HG02610 (cell line): Measurements from ENCODE around the gene ZNF629.

Source experiments
- ATAC-seq: cut with Tn5 transposase; IDR thresholded peaks from one replicate; pipeline ENCODE4 v1.9.1; 2021; ENCODE audit warnings: mild to moderate bottlenecking, moderate library complexity; ENCODE audit not compliant: unreplicated experiment

ZNF629 gene

GRCh38 chr16:30786115-30786935, 680 bp downstream of the ZNF629 start:
- no peak for ATAC-seq

GRCh38 chr16:30785126-30786106, 1.6 kb downstream of the ZNF629 start:
- ATAC-seq, result no peak

DNA sequence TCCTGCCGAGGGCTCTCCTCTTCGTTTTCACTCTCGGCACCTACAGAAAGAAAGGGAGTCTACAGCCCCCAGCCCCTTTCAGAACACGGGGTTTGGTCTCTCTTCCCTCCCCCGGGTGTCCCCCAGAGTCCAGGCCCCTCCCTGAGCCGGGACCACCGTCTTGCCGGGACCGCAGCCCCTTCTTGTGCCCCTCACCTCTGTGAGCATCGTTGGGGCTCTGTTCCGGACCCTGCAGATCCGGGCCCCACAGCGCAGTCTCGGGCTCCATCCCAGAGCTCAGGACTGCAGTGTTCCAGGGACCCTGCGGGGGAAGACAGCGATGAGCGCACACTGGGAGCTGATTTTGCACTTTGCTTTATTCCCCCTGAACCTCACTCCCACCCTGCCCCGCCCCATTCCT, 2.8 kb downstream of the ZNF629 start:
- ATAC-seq, result no peak

DNA sequence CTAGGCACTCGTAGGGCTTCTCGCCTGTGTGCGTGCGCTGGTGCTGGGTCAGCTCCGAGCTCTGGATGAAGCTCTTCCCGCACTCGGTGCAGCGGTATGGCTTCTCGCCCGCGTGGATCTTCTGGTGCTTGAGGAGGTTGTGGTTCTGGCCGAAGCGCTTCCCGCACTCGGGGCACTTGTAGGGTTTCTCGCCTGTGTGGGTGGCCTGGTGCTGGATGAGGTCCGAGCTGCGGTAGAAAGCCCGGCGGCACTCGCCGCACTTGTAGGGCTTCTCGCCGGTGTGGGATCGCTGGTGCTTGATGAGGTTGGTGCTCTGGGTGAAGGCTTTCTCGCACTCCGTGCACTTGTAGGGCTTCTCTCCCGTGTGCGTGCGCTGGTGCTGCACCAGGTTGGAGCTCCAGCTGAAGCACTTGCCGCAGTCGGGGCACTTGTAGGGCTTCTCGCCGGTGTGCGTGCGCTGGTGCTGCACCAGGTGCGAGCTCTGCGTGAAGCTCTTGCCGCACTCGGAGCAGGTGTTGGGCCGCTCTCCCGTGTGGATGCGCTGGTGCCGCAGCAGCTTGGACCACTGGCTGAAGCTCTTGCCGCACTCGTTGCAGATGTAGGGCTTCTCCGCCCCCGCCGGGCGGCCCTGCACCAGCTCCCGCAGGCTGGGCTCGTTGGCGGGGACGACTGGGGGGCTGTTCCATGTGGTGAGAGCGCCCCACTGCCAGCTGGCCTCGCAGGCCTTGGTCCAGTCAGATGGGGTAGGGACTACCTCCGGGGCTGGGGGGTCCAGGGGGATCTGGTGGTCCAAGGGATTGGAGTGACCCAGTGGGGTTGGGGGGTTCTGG, 3.5 kb downstream of the ZNF629 start:
- no peak for ATAC-seq

DNA sequence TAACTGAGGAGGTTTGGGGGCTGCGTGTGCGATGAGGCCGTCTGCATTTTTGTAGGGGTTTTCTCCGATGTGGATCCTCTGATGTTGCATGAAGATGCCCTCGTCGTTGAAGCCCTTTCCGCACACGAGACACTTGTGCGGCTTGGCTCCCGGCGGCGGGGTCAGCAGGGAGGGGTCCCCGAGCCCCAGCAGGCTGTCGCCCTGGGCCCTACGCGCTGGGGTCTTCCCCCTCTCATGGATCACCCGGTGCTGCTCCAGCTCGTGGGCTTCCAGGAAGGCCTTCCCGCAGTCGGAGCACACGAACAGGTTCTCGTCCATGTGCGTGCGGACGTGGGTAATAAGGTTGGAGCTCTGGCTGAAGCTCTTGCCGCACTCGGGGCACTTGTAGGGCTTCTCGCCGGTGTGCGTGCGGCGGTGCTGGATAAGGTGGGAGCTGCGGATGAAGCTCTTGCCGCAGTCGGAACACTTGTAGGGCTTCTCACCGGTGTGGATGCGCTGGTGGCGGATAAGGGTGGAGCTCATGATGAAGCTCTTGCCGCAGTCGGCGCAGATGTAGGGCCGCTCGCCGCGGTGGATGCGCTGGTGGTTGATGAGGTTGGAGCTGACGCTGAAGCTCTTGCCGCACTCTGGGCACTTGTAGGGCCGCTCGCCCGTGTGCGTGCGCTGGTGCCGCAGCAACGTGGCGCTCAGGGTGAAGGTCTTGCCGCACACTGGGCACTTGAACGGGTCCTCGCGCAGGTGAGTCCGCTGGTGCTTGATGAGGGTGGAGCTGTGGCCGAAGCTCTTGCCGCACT, 4.3 kb downstream of the ZNF629 start:
- no peak for ATAC-seq

DNA sequence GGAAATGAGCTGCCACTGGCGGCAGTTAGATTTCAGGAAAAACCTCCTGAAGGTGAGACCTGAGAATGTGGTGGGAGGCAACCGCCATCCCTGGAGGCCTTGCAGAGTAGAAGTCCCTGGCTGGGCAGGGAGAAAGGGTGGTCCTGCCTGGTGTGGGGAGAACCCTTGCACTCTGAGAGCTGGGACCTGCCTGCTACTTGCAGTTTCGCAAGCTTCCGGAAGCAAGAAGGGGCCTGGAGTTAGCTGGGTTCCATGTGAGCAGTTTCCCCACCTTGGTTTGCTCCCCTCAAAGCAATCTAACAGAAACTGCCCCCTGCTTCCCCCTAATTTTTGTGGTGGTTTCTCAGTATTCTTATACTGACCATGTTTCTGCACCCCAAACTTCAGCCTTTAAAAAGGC, 6.5 kb downstream of the ZNF629 start:
- no peak for ATAC-seq

DNA sequence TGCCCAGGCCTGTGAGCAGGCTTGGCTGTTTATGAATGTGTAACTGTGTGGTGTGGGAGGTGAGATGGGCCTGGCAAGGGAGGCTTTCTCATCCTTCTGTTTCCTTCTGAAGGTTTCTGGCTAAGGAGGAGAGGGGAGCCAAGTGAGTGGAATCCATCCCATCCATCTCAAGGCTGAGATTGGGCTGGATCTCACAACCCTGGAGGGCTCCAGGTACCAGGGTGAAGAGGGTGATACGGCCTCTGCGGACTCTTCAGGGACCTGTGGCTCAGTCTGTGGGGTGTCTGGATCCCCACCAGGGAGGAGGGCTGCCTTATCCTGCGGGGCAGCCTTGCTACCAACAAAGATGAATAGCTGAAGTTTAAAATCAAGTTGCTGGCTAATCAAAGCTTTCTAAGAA, 7.0 kb downstream of the ZNF629 start:
- no peak for ATAC-seq

- ATAC-seq, result no peak
Observed at GRCh38 chr16:30779596-30779995, 7.4 kb downstream of the ZNF629 start.

DNA sequence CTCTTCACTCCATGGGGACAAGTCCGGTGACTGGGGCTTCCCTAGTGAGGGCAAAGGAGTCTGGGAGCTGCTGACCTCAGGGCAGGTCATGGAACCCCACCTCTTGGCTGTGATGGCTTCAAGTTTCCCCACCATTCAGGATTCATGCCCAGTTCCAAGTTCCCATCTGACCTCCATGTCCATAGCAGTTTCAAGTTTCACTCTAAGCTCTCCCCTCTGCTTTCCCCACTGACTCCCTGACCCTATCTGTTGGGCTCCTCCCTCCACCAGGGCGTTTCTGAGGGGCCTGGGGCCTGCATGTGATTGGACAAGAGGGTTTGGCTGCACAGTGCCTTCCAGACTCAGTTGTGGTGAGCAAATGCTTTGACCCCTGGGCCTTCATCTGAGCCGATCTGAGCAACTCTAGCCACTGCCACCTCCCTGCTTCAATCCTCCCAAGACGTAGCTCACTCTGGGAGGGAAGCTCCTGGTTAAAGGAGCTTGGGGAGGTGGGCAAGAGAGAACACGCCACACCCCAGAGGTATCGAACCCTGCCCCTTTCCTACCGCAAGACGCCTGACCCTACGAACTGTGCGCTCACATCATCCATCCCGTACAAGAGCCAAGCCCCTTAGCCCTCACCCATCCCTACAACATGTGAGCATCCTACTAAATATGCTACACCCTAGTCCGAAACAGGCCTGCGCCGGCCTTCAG, 8.3 kb downstream of the ZNF629 start:
- no peak for ATAC-seq

- ATAC-seq, result no peak
Observed at GRCh38 chr16:30777591-30778297, 9.3 kb downstream of the ZNF629 start.

DNA sequence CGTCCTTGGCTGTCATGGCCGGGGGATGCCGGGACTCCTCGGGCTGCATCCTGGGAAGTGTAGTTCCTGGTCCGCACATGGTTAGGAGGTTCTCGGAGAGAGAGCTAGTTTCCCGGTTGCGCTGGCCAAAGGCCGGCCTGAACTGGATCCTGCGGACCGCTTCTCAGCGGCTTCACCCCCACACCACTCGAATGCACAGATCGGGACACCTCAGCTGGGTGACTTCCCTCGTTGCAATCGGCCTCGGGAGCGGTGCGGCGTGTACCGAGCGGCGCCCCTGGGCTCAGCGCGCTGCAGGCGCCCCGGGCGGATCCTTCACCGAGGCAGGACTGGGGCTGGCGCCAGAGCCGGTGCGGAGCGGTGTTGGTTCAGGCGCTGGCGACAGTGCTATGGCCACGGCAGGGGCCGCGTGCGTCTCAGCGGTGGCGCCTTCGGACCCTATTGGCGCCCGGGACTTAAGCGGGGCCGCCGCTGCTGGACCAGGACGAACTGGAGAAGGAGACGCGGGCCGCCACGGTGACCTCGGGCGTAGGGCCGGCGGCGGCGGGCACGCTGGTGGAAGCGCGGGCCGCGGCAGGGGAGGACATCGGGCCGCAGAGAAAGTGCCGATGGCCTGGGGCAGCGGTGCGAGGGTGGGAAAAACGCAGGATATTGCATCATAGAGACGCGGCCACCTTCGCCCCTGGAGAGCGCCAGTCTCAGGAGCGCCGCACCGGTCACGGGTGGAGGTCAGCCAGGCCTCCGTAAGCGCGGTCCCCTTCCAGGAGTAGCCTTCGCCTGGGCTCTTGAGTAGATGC, 11.4 kb downstream of the ZNF629 start:
- ATAC-seq, result peak; percentile 34

DNA sequence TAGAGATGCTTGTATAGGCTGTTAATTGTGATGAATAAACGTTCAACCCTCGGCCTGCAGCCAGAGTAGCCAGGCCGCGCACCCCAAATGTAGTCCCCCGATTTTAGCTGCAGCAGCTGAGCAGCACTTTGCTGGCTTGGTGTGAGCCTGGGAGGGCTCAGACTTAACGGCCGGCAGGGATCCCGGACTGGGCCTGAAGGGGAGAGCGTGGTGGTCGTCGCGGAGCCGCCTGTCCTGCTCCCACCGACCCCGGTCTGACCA, 11.9 kb downstream of the ZNF629 start:
- no peak for ATAC-seq

DNA sequence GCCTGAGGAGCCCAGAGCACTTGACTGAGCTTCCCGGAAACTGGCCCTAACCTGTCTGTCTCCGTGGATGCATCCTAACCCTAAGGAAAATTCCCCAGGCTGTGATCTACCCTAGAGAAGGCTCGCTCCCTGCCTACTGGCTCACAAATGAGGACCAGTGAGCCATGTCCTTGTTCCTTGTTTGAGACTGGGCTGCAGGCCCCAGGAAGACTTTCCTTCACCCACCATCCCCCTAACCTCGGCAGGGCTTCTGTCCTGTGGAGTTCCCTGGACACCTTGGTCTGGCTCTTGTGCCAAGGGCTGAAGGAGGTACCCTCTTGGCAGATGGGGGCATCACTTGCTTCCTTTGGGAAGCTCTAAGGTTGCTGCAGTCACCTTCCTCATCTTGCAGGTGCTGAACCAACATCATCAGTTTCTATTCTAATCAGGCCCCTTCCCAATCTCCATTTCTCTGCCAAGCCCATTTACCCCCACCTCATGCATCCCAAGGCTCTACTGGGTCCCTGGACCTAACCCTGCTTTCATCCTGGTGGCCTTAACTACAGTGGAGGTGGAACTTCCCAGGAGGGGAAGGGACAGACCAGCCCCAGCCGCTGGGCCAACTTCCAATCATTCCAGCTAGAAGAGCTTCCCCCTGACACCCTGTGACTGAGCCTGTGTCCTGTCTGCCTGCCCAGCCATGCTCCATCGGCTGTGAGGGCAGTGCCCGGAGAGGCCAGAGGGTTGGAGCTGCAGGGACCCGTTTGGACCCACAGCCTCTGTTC, 12.5 kb downstream of the ZNF629 start:
- no peak for ATAC-seq

DNA sequence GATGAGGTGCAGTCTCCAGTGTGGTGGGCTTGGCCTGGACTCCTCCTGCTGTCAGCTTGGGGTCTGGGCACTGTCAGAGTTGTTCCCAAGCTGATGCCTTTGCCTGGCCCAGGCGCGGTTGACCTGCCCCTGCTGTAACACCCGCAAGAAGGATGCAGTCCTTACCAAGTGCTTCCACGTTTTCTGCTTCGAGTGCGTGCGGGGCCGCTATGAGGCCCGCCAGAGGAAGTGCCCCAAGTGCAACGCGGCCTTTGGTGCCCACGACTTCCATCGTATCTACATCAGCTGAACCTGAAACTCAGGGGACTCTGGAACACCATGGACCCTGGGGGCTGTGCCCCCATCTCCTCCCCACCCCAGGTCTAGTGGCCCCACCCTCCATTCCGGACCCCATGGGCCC, 13.2 kb downstream of the ZNF629 start:
- ATAC-seq, result no peak

DNA sequence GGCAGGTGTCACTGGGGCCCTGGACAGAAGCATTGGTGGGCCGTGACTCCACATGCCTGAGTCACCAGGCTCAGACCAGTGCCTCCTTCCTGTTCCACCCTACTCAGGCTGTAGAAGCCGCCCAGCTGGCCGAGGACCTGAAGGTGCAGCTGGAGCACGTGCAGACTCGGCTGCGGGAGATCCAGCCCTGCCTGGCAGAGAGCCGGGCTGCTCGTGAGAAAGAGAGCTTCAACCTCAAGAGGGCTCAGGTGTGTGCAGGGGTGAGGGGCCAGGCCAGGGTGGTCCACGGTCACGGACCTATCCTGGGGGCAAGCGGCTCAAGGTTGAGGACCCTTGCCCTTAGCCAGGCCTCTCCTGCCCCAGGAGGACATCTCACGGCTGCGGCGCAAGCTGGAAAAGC, 15.3 kb downstream of the ZNF629 start:
- no peak for ATAC-seq

DNA sequence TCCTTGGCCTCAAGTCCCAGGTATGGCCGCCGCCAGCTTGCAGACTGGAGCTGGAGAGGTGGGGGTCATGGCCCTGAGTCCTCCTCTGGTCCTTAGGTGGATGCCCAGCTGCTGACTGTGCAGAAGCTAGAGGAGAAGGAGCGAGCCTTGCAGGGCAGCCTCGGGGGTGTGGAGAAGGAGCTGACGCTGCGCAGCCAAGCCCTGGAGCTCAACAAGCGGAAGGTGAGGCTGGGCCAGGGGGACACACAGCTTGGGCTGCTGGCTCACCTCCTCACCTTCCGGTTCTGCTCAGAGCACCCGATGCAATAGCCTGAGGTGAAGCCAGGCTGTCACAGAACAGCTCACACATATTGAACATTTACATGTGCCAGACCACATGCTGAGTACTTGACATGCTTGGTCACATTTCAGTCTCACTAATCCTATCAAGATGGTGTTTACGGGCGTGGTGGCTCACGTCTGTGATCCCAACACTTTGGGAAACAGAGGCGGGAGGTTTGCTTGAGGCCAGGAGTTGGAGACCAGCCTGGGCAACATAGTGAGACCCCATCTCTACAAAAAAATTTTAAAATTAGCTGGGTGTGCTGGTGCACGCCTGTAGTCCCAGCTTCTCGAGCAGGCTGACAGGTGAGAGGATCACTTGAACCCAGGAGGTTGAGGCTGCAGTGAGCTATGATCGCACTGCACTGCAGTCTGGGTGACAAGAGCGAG, 17.5 kb downstream of the ZNF629 start:
- no peak for ATAC-seq

- ATAC-seq, result no peak
Observed at GRCh38 chr16:30768583-30769181, 18.3 kb downstream of the ZNF629 start.
